Tibial artery (tissue), 4 donors: Measurements from ENCODE around the gene FAM20B.

Source experiments
- DNase-seq, 2 donors: peaks; one replicate each; pipeline ENCODE4 v3.0.0-alpha.2; 2019
- H3K27ac ChIP-seq, 2 donors: fragments of 200-600 bp; sonication (generic) in 1 of 2; 1 replicate in 1 of 2; 2 replicates in 1 of 2; pipeline ENCODE4 v1.5.1; 2018 to 2019; ENCODE audit warnings: mild to moderate bottlenecking in 1 of 2
- H3K27me3 ChIP-seq, 2 donors: fragments of 200-600 bp; sonication (generic) in 1 of 2; one replicate each; pipeline versions ENCODE4 v1.5.1 to v1.6.0; 2016 to 2019
- H3K36me3 ChIP-seq, 3 donors: fragments of 200-600 bp; sonication (generic) in 2 of 3; one replicate each; pipeline ENCODE4 v1.5.1; 2016 to 2019; ENCODE audit warnings: mild to moderate bottlenecking in 2 of 3
- H3K4me1 ChIP-seq, 4 donors: fragments of 200-600 bp; sonication (generic) in 2 of 4; 1 replicate in 3 of 4; 2 replicates in 1 of 4; pipeline ENCODE4 v1.5.1; 2016 to 2019
- H3K4me3 ChIP-seq, 2 donors: fragments of 200-600 bp; sonication (generic) in 1 of 2; 1 replicate in 1 of 2; 2 replicates in 1 of 2; pipeline ENCODE4 v1.5.1; 2018 to 2019; ENCODE audit warnings: mild to moderate bottlenecking in 2 of 2
- H3K9me3 ChIP-seq, 3 donors: fragments of 200-600 bp; sonication (generic) in 1 of 3; one replicate each; pipeline ENCODE4 v1.5.1; 2016 to 2019
- intact Hi-C: fragments of 100-400 bp; cut with DNase I; formaldehyde crosslinking; loops from one replicate; pipeline ENCODE4 v1.15.0; 2023; ENCODE audit warnings: low total_unique reads
- TF ChIP-seq, protein P1 (sequence below), 2 experiments: fragments of 200-600 bp in 1 of 2; fragments of 450-650 bp in 1 of 2; IDR thresholded peaks; one replicate each; pipeline ENCODE4 v1.5.1; 2017 to 2019; ENCODE audit warnings: antibody characterized with exemption in 2 of 2, mild to moderate bottlenecking in 1 of 2, moderate library complexity in 1 of 2

Gene FAM20B

GRCh38 chr1:179092896-179093461 lies 67.3 kb downstream of the FAM20B start:
- peaks cover 0 to 31% (median 29%) of the 10 kb centered on the region in 4 donors for H3K4me1 ChIP-seq
- DNase-seq = no peak
- TF ChIP-seq, protein P1, sequence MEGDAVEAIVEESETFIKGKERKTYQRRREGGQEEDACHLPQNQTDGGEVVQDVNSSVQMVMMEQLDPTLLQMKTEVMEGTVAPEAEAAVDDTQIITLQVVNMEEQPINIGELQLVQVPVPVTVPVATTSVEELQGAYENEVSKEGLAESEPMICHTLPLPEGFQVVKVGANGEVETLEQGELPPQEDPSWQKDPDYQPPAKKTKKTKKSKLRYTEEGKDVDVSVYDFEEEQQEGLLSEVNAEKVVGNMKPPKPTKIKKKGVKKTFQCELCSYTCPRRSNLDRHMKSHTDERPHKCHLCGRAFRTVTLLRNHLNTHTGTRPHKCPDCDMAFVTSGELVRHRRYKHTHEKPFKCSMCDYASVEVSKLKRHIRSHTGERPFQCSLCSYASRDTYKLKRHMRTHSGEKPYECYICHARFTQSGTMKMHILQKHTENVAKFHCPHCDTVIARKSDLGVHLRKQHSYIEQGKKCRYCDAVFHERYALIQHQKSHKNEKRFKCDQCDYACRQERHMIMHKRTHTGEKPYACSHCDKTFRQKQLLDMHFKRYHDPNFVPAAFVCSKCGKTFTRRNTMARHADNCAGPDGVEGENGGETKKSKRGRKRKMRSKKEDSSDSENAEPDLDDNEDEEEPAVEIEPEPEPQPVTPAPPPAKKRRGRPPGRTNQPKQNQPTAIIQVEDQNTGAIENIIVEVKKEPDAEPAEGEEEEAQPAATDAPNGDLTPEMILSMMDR (IDR thresholded peaks at IDR 0.05) = no peak

GRCh38 chr1:179094818-179095217 lies 69.1 kb downstream of the FAM20B start:
- Histone ChIP-seq H3K36me3 (peaks cover 29 to 63% (median 63%) of the 10 kb centered on the region in 3 donors), H3K9me3 (no peaks in the 10 kb centered on the region), H3K27me3 (no peaks in the 10 kb centered on the region), H3K4me3 (no peak overlapping the region), H3K27ac (no peak overlapping the region), H3K4me1 (peaks cover 0 to 27% (median 26%) of the 10 kb centered on the region in 4 donors)
- TF ChIP-seq, protein P1 (IDR thresholded peaks at IDR 0.05) = no peak
- DNase-seq = no peak
- intact Hi-C loops = no loop called here

More at GRCh38 chr1:179092896-179093461, 67.3 kb downstream of the FAM20B start:
- Histone ChIP-seq H3K4me3 (no peak overlapping the region), H3K36me3 (peaks cover 33 to 76% (median 59%) of the 10 kb centered on the region in 3 donors), H3K27me3 (no peaks in the 10 kb centered on the region), H3K27ac (peak overlapping the region in 1 of 2 donors; percentile 84), H3K9me3 (no peaks in the 10 kb centered on the region)
- intact Hi-C loops = no loop called here

DNA sequence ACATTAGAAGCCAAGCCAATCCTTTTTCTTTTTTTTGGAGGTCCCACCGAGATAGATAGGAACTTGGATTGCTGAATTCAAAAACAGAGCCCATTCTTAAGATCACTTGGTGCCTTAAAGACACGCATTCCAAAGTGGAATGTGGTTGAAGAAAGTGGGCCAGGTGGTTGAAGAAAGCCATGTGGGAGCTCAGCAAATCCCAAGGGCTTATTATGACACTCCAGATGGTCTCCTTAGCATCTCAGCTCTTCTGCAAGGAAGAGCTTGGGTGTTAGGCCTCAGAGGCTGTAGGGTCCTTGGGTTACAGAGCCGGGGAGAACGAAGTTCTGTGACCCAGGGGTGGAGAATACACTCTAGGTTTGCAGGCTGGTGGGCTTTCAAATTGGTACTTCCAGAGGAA lies 69.7 kb downstream of the FAM20B start:
- intact Hi-C loops = no loop called here
- Histone ChIP-seq H3K27ac (no peak overlapping the region), H3K9me3 (no peaks in the 10 kb centered on the region), H3K4me1 (peaks cover 0 to 21% (median 21%) of the 10 kb centered on the region in 4 donors), H3K36me3 (peaks cover 29 to 64% (median 61%) of the 10 kb centered on the region in 3 donors), H3K27me3 (no peaks in the 10 kb centered on the region), H3K4me3 (no peak overlapping the region)
- TF ChIP-seq, protein P1 (IDR thresholded peaks at IDR 0.05) = no peak
- DNase-seq = no peak

DNA sequence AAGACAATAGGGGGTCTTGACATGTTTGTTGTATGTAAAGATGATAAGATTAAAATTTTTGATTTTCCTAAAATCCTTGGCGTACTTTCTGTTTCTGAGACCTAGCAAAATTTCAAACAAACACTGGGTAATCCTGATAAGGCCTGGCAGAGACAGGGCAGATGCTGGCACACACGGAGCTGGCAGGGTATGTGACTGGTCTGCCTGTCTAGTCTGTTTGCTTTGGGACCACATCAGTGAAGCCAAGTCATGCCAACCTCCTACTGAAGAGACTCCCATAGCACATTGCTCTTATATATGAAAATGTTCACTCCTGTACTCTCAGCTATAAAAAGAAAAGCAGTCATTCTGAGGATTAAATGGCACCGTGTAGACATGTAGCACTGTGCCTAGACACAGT lies 70.2 kb downstream of the FAM20B start:
- Histone ChIP-seq H3K9me3 (no peaks in the 10 kb centered on the region), H3K36me3 (peaks cover 29 to 69% (median 64%) of the 10 kb centered on the region in 3 donors), H3K4me3 (no peak overlapping the region), H3K4me1 (peaks cover 0 to 17% (median 16%) of the 10 kb centered on the region in 4 donors), H3K27ac (no peak overlapping the region), H3K27me3 (no peaks in the 10 kb centered on the region)
- TF ChIP-seq, protein P1 (IDR thresholded peaks at IDR 0.05) = no peak
- DNase-seq = no peak
- intact Hi-C loops = no loop called here

DNA sequence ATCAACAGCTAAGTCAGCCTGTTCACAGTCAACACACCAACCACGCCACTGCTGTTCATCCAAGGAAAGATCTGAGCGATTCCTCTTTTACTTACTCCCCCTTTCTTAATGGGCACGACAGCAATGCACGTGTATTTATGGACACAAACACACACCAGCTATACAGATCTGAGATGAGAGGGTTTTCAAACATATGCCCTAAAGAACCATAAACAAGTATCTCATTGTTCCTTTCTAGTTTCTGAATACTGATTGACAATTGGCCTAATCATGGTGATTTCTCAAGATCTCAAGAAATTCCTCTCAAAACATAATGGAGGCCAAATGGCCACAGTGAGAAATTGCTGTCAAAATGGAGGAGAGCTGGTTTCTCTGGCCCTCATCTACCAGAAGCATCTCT lies 74.2 kb downstream of the FAM20B start:
- peaks cover 16 to 47% (median 43%) of the 10 kb centered on the region in 3 donors for H3K36me3 ChIP-seq
- H3K27ac ChIP-seq = no peak overlapping the region
- H3K4me1 ChIP-seq = no peaks in the 10 kb centered on the region
- no peaks in the 10 kb centered on the region for H3K27me3 ChIP-seq
- TF ChIP-seq, protein P1 (IDR thresholded peaks at IDR 0.05) = no peak
- no peaks in the 10 kb centered on the region for H3K9me3 ChIP-seq
- intact Hi-C loops = no loop called here
- DNase-seq = no peak
- no peak overlapping the region for H3K4me3 ChIP-seq
